NCI-H1436 treated with DMSO at 0.1 percent for 48 hours (cell line): ENCODE measurements around the gene RAP1GAP.
"Not testable (repeated sequence)": the region's sequence is repeated elsewhere in the genome, so short reads cannot be mapped to it uniquely, and the experiment has no call there.

Experiments used
- DNase-seq: peaks from one replicate; lab custom pipeline; 2025; lab: John Stamatoyannopoulos, UW

The RAP1GAP gene

GRCh38 chr1:21568809-21569385 is 100.3 kb downstream of the RAP1GAP start:
- DNase-seq = no peak

- DNase-seq = no peak
Measured at GRCh38 chr1:21568006-21568746, 101.0 kb downstream of the RAP1GAP start.

- DNase-seq = no peak
Measured at GRCh38 chr1:21567241-21568005, 101.7 kb downstream of the RAP1GAP start.

GRCh38 chr1:21566361-21566760 is 102.8 kb downstream of the RAP1GAP start:
- not testable (repeated sequence) for DNase-seq

GRCh38 chr1:21565285-21565684 is 103.9 kb downstream of the RAP1GAP start:
- no peak for DNase-seq

- no peak for DNase-seq
Measured at GRCh38 chr1:21564521-21565095, 104.5 kb downstream of the RAP1GAP start.

GRCh38 chr1:21563971-21564370 is 105.2 kb downstream of the RAP1GAP start:
- DNase-seq = no peak

GRCh38 chr1:21562896-21563295 is 106.3 kb downstream of the RAP1GAP start:
- no peak for DNase-seq

GRCh38 chr1:21560916-21561638 is 108.1 kb downstream of the RAP1GAP start:
- no peak for DNase-seq

GRCh38 chr1:21559788-21560567 is 109.2 kb downstream of the RAP1GAP start:
- no peak for DNase-seq

GRCh38 chr1:21553116-21553926 is 115.8 kb downstream of the RAP1GAP start:
- no peak for DNase-seq

- no peak for DNase-seq
Measured at GRCh38 chr1:21552715-21553114, 116.4 kb downstream of the RAP1GAP start.

- no peak for DNase-seq
Measured at GRCh38 chr1:21550866-21551475, 118.2 kb downstream of the RAP1GAP start.

- no peak for DNase-seq
Measured at GRCh38 chr1:21550097-21550496, 119.1 kb downstream of the RAP1GAP start.

GRCh38 chr1:21547876-21548275 is 121.3 kb downstream of the RAP1GAP start:
- no peak for DNase-seq
